Glutamatergic neuron (in vitro differentiated cells): ENCODE results near the gene FN1. TPM values are rescaled to one million over a fixed set of nuclear protein-coding genes. Genes with fewer than 3 reads are reported as not detected.

Experiments
- DNase-seq: peaks from one replicate; pipeline ENCODE4 v3.0.0; 2022
- H3K27ac Mint-ChIP-seq: one replicate; pipeline ENCODE4 v1.8.0; 2020; ENCODE audit warnings: mild to moderate bottlenecking, mixed read lengths, inconsistent platforms; ENCODE audit not compliant: unreplicated experiment
- H3K27me3 Mint-ChIP-seq: one replicate; pipeline ENCODE4 v1.8.0; 2020; ENCODE audit warnings: mild to moderate bottlenecking, moderate library complexity, mixed read lengths, inconsistent platforms; ENCODE audit not compliant: unreplicated experiment
- H3K36me3 Mint-ChIP-seq: one replicate; pipeline ENCODE4 v1.8.0; 2020; ENCODE audit warnings: mild to moderate bottlenecking, mixed read lengths, inconsistent platforms; ENCODE audit not compliant: unreplicated experiment
- H3K4me1 Mint-ChIP-seq: one replicate; pipeline ENCODE4 v1.8.0; 2020; ENCODE audit warnings: mild to moderate bottlenecking, low read depth, mixed read lengths, inconsistent platforms; ENCODE audit not compliant: unreplicated experiment
- H3K4me3 Mint-ChIP-seq: one replicate; pipeline ENCODE4 v1.8.0; 2020; ENCODE audit warnings: mild to moderate bottlenecking, mixed read lengths, inconsistent platforms; ENCODE audit not compliant: unreplicated experiment
- H3K9me3 Mint-ChIP-seq: one replicate; pipeline ENCODE4 v1.8.0; 2020; ENCODE audit warnings: mild to moderate bottlenecking, moderate library complexity, mixed read lengths, inconsistent platforms; ENCODE audit not compliant: unreplicated experiment
- CTCF ChIP-seq: fragments of 200-600 bp; sonication (generic); IDR thresholded peaks from one replicate; pipeline ENCODE4 v1.5.0; 2021; ENCODE audit not compliant: partially characterized antibody, unreplicated experiment
- total RNA-seq: library from RNA; stranded (reverse); fragmentation: NEBNext Ultra II Directional; extraction: Animal tissue kit (Norgen Biotek cat#: 25700); gene quantifications from one replicate; pipeline ENCODE4 v1.2.1, GENCODE V29; 2021; ENCODE audit not compliant: unreplicated experiment

FN1 gene
- total RNA-seq, 1 donor from 2014 or later, result 28.6 TPM

- H3K27ac Mint-ChIP-seq, result no peak overlapping the region
- peaks cover 5% of the 10 kb centered on the region for H3K36me3 Mint-ChIP-seq
- no peak overlapping the region for H3K4me3 Mint-ChIP-seq
- no peaks in the 10 kb centered on the region for H3K9me3 Mint-ChIP-seq
- no peak for TF ChIP-seq CTCF
- H3K27me3 Mint-ChIP-seq, result peaks cover 1% of the 10 kb centered on the region
- H3K4me1 Mint-ChIP-seq, result no peaks in the 10 kb centered on the region
- no peak for DNase-seq
Observed at GRCh38 chr2:215376103-215376780, 59.6 kb downstream of the FN1 start.

- Mint-ChIP-seq H3K36me3 (peaks cover 5% of the 10 kb centered on the region), H3K4me1 (no peaks in the 10 kb centered on the region), H3K27me3 (peaks cover 4% of the 10 kb centered on the region), H3K4me3 (no peak overlapping the region), H3K27ac (no peak overlapping the region), H3K9me3 (no peaks in the 10 kb centered on the region)
- TF ChIP-seq CTCF, result no peak
- DNase-seq, result no peak
Observed at GRCh38 chr2:215375467-215375830, 60.4 kb downstream of the FN1 start.

DNA sequence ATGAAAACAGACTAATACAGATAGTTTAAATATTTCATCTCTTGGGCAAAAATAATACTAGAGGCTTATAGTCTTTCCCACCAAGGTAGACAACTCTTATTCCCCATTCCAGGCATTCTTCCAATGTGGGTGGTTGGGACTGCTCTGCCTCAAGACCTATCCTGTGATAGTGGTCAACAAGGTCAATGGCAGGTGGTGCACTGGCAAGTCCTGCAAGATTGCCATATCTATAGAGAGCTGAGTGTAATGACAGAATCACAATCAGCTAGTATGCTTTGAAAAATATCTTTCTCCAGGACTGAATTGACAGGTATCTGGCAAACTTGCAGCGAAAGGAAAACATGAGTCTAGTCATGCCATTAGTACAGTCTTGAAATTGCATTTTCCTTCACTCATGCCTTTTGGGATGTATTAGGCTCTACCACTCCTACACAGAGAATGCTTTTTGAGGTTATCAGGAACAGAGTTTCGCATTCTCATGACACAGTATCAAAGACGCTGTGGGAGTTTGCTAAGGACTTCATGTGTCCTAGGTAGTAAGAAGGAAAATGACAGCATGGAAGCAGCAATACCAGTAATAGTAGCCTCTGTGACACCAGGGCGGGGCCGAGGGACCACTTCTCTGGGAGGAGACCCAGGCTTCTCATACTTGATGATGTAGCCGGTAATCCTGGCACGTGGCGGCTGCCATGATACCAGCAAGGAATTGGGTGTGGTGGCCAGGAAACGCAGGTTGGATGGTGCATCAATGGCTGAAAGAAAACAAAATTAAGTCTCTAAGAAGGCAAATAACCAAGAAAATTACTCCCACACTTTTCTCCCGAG lies 61.0 kb downstream of the FN1 start:
- H3K27me3 Mint-ChIP-seq, result peaks cover 4% of the 10 kb centered on the region
- no peak for DNase-seq
- H3K9me3 Mint-ChIP-seq, result no peaks in the 10 kb centered on the region
- H3K27ac Mint-ChIP-seq, result no peak overlapping the region
- peaks cover 5% of the 10 kb centered on the region for H3K36me3 Mint-ChIP-seq
- no peak for TF ChIP-seq CTCF
- no peak overlapping the region for H3K4me3 Mint-ChIP-seq
- no peaks in the 10 kb centered on the region for H3K4me1 Mint-ChIP-seq

DNA sequence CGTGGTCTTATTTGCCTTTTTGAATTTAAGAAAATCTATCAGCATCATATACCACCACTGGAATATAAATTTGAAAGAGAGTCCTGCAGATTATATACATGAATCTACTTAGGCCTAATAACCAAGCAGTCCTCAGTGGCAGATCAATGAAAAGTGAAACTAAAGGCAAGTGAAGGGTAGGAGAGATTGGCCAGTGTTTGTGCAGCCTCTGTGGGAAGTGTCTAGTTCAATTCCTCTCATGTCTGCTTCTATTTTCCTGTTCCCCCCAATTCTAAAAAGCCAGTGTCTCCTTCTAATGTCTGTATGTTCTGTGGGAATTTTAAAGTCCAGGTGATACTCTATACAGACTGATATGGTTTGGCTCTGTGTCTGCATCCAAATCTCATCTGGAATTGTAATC lies 61.9 kb downstream of the FN1 start:
- Mint-ChIP-seq H3K27ac (no peak overlapping the region), H3K27me3 (peaks cover 4% of the 10 kb centered on the region), H3K4me3 (no peak overlapping the region), H3K36me3 (peaks cover 5% of the 10 kb centered on the region), H3K4me1 (no peaks in the 10 kb centered on the region), H3K9me3 (no peaks in the 10 kb centered on the region)
- no peak for DNase-seq
- no peak for TF ChIP-seq CTCF
